Activated gamma-delta T cell (primary cell): ENCODE measurements around the gene WASL.
"Not testable (repeated sequence)": the region's sequence is repeated elsewhere in the genome, so short reads cannot be mapped to it uniquely, and the experiment has no call there.

ENCODE experiments used
- DNase-seq: peaks from one replicate; lab custom pipeline; 2025; lab: John Stamatoyannopoulos, UW
- total RNA-seq, 2 donors: gene quantifications; one replicate each; lab custom pipeline; 2026; lab: John Stamatoyannopoulos, UW

WASL gene
- total RNA-seq: 22.2 to 23.9 reads per million in 2 donors

DNA sequence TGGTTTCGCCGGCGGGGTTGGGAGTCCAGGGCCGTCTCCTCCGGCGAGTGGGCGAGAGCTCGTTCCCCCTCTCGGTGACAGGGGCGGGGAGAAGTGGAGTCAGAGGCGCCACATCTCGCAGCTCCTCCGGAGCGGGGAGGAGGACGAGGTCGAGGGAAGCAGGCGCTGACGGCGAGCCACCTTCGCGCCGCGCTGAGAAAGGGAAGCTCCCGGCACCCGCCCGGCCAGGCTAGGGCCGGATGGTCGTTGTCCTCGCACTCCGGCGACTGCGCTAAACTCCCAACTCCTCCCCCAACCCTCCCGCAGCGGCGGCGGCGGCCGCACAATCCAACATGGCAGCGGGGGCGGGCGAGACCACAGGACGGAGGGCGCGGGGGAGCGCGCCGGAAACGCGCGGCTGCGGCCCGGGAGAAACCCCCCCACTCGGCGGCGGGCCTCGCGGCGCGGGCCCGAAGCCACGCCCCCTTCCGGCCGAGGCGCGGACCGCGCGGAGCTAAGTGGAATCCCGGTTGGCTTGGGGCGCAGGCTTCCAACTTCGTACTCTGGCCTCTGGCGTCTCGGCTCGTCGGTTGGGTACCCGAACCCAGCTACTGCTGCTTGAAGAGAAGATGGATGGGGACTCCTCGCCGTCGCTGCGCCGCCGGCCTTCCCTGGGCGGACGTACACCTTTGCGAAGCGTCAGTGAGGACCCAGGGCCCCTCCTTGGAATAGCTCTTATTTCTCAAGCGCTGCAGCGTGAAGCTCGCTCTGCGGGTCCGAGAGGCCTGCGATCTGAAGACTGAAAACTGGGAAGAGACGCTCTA lies at the start of gene WASL:
TSS of gene WASL (minus strand) at position 270 of the 803 bp plus-strand sequence. CDS start at position 1, 269 bp downstream.
- DNase-seq: peak; percentile 85

DNA sequence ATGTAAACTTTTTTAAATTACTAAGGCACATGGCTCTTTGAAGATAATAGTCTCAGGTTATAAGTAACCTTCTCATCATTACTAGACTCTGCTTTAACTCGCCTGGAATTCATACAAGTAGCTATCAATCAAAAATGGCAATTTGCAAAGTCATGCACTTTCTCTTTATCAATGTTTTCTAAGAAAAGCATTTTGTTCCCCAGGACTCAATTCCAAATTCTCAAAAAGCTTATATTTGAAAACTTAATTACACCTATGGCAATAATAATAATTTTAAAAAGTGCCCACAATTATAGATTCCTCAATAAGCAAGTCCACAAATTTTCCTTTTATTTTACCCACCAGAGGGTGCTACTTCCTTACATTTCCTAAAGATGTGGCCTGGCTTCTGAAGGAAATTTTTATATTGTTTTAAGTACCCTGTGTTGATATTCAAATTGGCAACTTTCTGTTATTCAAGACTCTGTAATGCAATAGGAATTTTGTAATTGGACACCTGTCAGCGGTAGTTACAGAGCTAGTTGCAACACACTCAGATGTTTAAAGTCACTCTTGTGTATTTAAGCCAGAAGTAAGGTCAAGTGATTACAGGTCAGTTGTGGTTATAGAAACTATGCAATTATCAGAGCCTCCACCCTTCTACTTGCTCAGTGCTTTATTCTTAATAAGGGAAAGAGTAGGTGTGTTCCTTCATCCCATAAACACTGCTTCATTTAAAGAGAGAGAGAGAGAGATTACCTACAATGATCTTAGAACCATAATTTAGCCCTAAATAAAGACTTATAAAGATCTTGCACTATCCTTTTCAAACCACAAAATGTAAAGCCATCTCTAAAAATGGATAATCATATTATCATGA lies 49.1 kb upstream of the WASL start:
- no peak for DNase-seq

DNA sequence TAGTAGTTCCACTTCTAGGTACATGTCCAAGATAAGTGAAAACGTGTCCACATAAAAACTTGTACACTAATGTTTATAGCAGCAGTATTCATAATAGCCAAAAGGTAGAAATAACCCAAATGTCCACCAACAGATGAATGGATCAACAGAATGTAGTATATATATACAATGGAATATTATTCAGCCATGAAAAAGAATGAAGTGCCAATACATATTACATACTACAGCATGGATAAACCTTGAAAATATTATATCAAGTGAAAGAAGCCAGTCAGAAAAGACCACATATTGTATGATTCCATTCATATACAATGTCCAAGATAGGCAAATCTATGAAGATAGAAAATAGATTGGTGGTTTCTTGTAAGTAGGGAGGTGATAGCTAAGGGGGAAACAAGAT lies 47.8 kb upstream of the WASL start:
- no peak for DNase-seq

DNA sequence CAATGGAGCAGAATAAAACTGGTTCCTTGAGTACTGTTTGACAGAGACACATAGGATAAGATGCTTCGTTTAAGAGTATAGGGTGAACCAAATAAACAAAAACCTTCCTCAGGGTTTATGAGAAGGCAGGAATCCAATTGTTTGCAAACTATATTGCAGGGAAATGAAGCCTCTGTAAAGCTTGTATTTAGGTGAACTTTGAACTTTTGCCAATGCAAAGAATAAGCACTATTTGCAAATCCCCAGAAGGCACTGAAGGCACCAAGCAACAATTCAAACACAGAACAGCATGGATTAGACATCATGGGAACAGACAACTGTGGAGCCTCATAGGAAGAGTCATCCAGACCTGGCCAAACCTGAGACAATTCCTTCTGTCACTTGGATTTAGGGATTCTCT lies 47.1 kb upstream of the WASL start:
- no peak for DNase-seq

DNA sequence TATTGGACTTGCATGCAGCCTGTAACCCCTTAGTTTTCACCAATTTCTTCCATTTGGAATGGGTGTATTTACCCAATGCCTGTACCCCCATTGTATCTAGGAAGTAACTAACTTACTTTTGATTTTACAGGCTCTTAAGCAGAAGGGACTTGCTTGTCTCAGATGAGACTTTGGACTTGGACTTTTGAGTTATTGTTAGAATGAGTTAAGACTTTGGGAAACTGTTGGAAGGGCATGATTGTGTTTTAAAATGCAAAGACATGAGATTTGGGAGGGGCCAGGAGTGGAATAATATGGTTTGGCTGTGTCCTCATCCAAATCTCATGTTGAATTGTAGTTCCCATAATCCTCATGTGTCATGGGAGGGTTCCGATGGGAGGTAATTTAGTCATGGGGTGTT lies 46.3 kb upstream of the WASL start:
- DNase-seq: not testable (repeated sequence)

DNA sequence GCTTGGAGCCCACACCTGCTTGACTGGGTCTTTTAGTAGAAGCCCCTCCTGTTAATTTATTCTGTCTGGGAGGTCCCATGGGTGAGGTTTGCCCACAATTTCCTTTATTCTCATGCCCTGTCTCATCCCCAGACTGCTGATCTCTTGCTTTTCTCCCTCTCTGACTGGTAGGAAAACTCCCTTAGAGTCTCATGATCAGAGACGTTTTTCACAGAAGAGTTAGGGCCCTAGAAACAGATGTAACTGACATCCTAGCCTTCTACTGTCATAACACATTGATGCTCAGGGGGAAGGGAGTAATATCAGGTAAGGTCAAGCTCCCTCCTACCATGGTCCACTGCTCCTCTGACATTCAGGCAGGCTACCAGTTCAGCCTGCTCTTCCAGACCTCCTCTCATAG lies 43.7 kb upstream of the WASL start:
- no peak for DNase-seq

DNA sequence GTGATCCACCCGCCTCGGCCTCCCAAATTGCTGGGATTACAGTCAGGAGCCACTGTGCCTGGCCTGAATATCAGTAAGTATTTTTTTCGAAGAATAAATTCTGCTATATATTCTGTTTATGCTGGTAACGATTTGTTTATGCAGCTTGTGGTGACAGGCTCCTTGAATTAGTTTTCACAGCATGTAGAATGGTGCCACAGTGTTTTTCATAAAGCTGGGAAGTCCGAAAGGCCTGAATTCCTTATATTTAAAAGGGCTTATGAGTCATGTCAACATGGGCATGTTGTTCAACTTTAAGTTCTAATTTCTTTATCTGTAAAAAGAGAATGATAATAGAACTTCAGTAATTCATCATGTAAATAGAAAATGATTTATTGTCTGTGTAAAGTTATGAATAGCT lies 42.2 kb upstream of the WASL start:
- DNase-seq: no peak

DNA sequence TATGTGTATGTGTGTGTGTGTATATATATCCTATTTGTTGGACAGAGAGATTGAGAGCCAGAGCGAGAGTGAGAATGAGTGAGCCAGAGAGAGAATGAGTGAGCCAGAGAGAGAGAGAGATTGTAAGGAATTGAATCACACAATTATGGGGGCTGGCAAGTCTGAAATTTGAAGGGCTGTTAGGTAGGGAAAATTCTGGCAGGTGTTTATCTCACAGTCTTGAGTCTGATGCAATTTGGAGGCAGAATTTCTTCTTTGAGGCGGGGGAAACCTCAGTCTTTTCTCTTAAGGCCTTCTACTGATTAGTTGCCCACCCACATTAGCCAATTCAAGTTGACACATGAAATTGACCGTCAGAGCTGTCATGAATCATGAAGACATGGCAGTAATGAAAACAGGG lies 41.0 kb upstream of the WASL start:
- no peak for DNase-seq

DNA sequence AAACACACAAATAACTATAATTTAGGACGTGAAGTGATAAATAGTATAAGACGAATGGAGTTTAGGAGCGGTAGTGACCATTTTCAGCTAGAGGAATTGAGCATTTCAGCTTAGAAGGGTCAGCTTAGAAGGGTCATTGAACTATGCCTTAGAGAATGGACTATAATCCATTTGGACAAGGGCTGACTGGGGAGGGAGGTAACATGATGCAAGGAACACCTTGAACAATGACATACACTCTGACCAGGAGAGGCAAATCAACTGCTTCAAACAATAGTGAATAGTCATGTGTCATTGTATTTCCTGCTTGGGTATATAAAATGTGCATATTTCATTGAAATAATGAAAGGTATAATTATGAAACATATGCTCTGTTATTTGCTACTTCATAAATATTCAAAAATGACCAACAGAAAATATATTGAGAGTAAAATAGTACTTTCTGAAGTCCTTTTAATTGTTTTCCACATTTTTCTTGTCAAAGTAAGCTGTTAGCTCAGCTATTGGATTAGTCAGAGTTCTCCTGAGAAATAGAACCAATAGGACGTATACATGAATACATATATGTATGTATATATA lies 40.5 kb upstream of the WASL start:
- no peak for DNase-seq

DNA sequence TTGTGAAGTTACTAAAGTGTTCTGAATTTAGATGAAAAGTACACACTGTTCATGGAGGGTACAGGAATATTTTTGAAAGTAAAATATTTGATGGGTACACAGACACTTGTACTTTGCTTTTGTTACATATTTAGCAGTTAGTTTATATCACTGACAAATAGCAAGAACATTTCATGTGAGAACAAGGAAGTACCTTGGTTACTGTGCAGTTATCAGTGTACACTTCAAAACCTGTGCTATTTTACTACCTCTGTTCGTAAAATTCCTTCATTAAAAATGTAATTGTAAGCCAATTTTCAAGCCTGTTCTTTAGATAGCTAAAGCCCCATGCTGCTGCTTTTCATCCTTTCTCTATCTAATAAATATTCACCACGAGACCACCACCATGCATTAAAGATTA lies 39.8 kb upstream of the WASL start:
- no peak for DNase-seq

DNA sequence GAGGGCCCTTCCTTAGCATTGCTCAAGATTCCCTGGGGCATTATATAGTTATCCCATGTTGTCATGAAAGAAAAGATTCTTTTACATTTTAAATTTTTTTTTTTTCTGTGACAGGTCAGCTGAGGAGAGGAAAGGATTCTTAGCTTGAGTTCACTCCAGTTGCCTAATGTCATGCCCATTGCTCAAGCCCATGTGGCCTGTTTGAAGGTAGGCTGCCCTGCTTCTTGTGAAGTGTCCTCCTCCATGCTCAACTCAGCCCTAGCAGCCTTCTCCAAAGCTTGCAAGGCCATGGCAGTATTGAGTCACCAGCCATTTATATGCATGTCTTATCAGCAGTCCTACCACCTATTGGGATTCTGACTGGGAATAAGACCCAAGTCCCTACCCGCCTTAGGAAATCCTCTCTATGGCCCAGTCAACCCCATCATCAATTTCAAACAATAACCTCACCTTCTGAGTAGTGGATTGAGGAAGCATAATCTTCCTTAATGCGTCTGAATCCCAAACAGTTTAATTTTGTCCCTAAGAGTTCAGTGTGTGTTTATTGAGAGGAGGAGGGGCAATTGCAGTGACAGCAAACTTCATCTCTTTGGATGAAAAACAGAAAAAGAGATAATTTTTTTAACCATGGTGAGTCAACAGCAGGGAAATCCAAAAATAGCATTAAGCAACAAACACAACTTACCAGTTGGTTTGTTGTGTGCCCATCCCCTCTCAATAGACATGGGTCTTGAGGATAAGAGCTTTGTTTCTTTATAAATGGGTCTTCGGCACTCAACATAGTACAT lies 38.6 kb upstream of the WASL start:
- no peak for DNase-seq

DNA sequence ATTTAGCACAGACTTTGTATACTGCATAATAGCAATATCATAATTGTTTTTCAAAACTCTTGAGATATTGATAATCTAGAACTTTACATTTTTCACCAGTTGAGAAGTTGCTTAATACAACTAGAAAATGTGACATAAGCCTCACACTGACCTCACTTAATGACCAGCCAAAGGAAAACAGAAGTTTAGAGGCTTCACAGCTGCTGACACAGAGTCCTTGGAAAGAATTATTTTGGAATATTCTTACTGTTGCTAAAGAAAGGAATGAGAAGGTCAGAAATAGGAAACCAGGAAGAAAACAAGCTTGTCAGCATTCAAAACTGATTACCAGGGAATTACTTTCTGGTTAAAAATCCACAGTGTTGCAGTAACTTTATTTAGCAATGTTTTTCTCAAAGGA lies 35.5 kb upstream of the WASL start:
- no peak for DNase-seq

DNA sequence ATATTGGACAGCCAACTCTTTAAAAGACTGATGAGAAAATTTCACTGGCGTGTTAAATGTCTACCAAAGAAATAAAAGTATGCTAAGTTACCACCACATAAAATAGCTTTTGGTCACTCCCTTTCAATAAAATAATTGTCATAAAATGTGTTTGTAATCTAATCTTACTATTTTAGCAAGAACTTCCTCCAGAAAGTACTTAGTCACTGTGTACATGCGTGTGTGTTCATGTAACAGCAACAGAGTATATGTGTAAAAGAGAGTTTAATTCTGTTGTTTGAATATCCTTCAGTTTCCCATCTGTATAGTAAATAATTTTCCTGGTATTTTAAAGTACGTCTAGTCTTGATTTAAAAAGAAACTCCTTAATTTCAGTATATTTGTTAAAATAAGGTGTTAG lies 35.0 kb upstream of the WASL start:
- no peak for DNase-seq

DNA sequence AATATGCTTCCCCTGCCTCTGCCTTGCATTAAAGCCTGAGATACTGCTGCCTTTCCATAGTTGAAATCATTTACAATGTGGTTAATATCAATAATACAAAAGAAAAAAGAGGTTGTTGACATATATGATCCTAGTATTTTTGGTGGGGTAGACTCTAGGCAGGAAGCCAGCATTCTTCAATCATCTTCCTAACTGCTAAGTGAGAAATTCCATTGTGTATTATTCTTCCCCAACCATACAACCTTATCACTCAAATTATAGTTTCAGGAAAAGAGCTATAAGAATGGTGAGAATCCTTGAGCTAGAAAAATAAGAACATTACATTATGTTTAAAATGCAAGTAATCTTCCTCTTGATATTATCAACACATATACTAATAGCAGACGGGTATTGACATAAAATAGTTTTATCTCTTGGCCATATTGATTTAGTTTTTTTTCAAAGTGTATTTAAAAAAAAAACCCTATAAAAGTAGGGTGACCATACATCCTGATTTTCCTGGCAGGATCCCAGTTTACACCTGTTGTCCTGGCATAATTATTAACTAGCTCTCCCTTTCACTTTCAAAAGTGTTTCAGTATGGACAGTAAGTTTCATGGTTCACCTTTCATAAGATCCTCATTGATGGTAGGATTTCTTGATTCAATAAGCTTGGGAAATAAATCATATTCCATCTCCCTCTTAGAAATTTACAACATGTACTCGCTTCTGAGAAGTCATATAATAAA lies 33.4 kb upstream of the WASL start:
- DNase-seq: no peak

DNA sequence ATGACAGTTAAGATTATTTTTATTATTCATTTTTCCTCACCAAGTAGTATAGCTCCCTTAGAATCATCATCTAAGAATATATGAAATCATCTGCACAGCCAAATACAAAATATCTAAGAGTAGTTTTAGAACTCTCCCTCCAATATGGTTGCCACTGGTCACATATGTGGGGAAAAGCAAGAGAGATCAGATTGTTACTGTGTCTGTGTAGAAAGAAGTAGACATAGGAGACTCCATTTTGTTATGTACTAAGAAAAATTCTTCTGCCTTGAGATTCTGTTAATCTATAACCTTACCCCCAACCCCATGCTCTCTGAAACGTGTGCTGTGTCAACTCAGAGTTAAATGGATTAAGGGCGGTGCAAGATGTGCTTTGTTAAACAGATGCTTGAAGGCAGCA lies 31.7 kb upstream of the WASL start:
- DNase-seq: not testable (repeated sequence)

DNA sequence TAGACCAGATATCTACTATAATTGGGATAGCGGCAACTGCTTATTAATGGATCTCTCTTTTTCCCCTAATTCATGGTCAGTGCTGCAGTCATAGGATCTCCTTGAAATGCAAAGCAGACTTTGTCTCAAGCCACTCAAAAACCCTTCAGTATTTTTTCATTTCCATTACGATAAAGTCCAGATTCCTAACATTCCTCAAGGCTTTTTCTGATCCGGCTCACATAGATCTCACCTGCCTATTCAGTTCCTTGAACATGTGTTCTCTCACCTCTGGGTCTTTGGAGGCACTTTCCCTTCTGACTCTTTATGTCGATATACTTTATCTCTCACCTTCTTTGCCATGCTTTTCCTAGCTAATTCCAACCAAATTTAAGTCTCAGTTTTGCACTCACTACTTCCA lies 25.7 kb upstream of the WASL start:
- DNase-seq: no peak

DNA sequence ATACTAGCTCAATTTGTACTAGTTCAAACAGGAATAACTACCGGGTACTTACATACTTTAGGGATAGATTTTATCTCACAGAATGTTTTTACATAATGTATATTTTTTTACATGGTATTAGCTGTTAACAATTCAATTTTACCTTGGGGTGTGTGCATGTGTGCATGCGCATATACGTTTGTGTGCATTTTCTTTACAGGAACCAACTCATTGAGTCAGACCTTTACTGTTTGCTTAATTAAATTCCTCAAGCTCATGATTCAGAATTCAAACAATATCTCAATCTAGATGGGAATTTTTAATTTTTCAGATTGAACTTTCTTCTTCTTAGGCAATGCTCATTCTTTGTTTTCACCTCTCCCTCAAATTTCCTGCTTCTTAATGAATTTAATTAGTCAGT lies 24.7 kb upstream of the WASL start:
- DNase-seq: no peak

DNA sequence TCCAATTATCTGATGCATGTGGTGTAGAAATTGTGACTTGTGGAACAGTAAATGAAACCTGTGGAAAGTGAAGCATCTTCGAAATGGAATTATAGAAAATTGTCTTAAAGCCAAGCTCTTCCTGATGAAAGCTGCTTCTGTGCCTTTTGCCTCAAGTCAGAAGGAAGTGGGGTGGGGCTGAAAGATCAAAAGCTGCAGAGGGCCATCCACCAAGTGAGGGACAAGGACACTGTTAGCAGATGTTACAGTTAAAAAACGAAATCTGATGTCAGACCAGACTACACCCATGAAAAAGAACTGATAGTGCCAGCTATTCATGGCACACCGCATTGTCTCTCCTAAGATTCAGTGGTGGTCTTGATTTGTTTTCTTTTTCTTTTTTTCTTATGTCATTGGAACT lies 23.8 kb upstream of the WASL start:
- no peak for DNase-seq

DNA sequence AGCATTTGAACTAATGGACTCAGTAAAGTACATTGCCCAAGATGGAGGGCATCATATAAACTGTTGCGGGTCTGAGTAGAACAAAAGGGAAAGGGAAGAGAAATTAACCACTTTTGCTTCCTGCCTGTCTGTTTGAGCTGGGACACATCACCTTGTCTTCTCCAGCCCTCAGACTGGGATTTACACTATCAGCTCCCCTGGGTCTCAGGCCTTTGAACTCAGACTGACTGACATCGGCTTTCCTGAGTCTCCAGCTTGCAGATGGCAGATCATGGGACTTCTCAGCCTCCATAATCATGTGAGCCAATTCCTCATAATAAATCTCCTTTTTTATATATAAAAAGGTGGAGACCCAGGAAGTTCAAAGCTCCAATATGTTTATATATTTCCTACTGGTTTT lies 23.0 kb upstream of the WASL start:
- no peak for DNase-seq

DNA sequence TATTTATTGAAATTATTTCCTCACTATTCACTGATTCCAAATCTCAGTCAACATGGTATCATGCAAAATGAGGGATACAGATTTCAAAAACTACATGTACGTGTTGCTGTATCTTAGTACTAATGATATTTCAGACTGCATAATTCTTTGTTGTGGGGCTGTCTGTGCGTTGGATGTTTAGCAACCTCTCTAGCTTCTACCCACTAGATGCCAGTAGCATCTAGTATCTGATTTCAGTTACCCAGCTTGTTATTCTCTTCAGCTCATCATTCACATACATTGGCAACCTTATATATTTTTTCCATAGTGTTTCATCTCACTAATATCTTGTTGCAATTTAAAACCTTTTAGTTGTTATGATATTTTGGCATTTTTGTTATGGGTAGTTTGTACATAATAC lies 22.5 kb upstream of the WASL start:
- no peak for DNase-seq

DNA sequence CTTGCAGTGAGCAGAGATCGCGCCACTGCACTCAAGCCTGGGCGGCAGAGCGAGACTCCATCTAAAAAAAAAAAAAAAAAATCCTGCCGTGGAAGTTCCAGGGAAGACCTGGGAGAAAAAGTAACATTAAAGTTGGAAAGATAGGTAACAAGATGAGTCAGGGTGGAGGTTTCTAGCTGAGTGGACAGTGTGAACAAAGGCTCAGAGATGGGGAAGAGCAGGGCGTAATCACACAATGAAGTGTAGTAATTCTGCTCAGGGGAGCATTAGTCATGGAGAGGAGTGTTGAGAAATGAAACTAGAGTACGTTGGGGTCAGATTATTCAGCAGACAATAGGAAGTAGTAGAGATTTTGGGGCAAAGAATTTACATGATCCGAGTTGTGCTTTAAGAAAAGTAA lies 21.6 kb upstream of the WASL start:
- DNase-seq: no peak
